Lower lobe of right lung (tissue), 2 donors: ENCODE data around the gene CNPY2. TPM values are rescaled to one million over a fixed set of nuclear protein-coding genes. Genes with fewer than 3 reads are reported as not detected.
"Not testable (repeated sequence)": the region's sequence is repeated elsewhere in the genome, so short reads cannot be mapped to it uniquely, and the experiment has no call there.

Source experiments
- ATAC-seq, 2 donors: fragments of 200-7000 bp; cut with Tn5 transposase; one replicate each; pipeline ENCODE4 v1.9.1; 2020 to 2022; ENCODE audit warnings: mild to moderate bottlenecking in 2 of 2, moderate library complexity in 2 of 2
- DNase-seq: peaks from one replicate; pipeline ENCODE4 v3.0.0-alpha.2; 2020
- H3K27ac ChIP-seq: fragments of 200-600 bp; one replicate; pipeline ENCODE4 v1.8.0; 2022
- H3K27me3 ChIP-seq: fragments of 200-600 bp; one replicate; pipeline ENCODE4 v1.8.0; 2022; ENCODE audit warnings: low read depth
- H3K36me3 ChIP-seq: fragments of 200-600 bp; one replicate; pipeline ENCODE4 v1.8.0; 2022; ENCODE audit warnings: mild to moderate bottlenecking
- H3K4me1 ChIP-seq: fragments of 200-600 bp; one replicate; pipeline ENCODE4 v1.8.0; 2022
- H3K4me3 ChIP-seq: fragments of 200-600 bp; one replicate; pipeline ENCODE4 v1.8.0; 2022; ENCODE audit warnings: mild to moderate bottlenecking
- H3K9me3 ChIP-seq: fragments of 200-600 bp; one replicate; pipeline ENCODE4 v1.8.0; 2022
- CTCF ChIP-seq: fragments of 200-600 bp; IDR thresholded peaks from one replicate; pipeline ENCODE4 v1.8.0; 2022; ENCODE audit warnings: antibody characterized with exemption, mild to moderate bottlenecking
- intact Hi-C: fragments of 100-400 bp; cut with DNase I; formaldehyde crosslinking; loops from one replicate; pipeline ENCODE4 v1.11.0; 2022
- total RNA-seq: library from RNA; stranded (reverse); fragmentation: NEBNext Ultra II Directional; extraction: Animal tissue kit (Norgen Biotek cat#: 25700); gene quantifications from one replicate; pipeline ENCODE4 v1.2.1, GENCODE V29; 2021
- donor health status: DM: no; HTN: yes; CAD: no; lungs with severe emphysema.

The CNPY2 gene
- total RNA-seq, 1 donor from 2014 or later, result 91.5 TPM

- TF ChIP-seq CTCF, result peak; percentile 16
- Histone ChIP-seq H3K4me1 (peaks cover 15% of the 10 kb centered on the region), H3K27ac (no peak overlapping the region), H3K9me3 (no peaks in the 10 kb centered on the region), H3K27me3 (no peaks in the 10 kb centered on the region), H3K36me3 (peaks cover 72% of the 10 kb centered on the region), H3K4me3 (no peak overlapping the region)
- ATAC-seq (no peak), DNase-seq (no peak)
- intact Hi-C loops, result no loop called here
Measured at GRCh38 chr12:56271031-56271430, 44.8 kb downstream of the CNPY2 start.

GRCh38 chr12:56267443-56268071 is 48.2 kb downstream of the CNPY2 start:
- DNase-seq, result no peak

GRCh38 chr12:56266693-56267442 is 48.9 kb downstream of the CNPY2 start, which contains the start of gene COQ10A:
TSS of gene COQ10A (plus strand) at chr12:56266942. CDS start at chr12:56267119, 177 bp downstream.
- H3K4me3 ChIP-seq, result peak within 1 kb of the TSS; percentile 67
- ATAC-seq (peak; percentile 98), DNase-seq (peak; percentile 93)
- peaks cover 30% of the 10 kb centered on the region for H3K36me3 ChIP-seq
- H3K27ac ChIP-seq, result peak within 1 kb of the TSS; percentile 93
- H3K4me1 ChIP-seq, result peaks cover 18% of the 10 kb centered on the region
- no peaks in the 10 kb centered on the region for H3K9me3 ChIP-seq
- peak; percentile 50 for TF ChIP-seq CTCF
- no peaks in the 10 kb centered on the region for H3K27me3 ChIP-seq
- intact Hi-C loops, result no loop called here

More at GRCh38 chr12:56267443-56268071, 48.2 kb downstream of the CNPY2 start:
- intact Hi-C loops, result no loop called here
- Histone ChIP-seq H3K4me1 (peaks cover 18% of the 10 kb centered on the region), H3K27ac (peak overlapping the region; percentile 93), H3K36me3 (peaks cover 37% of the 10 kb centered on the region), H3K9me3 (no peaks in the 10 kb centered on the region), H3K27me3 (no peaks in the 10 kb centered on the region), H3K4me3 (peak overlapping the region; percentile 67)
- TF ChIP-seq CTCF, result no peak
- peak; percentile 19 to 20 for ATAC-seq

- ATAC-seq, result peak in 1 of 2 donors; percentile 2
- H3K9me3 ChIP-seq, DNase-seq, H3K27me3 ChIP-seq, intact Hi-C loops: not testable (repeated sequence)
- peaks cover 24% of the 10 kb centered on the region for H3K36me3 ChIP-seq
- H3K27ac ChIP-seq, result peak overlapping the region; percentile 93
- peak overlapping the region; percentile 67 for H3K4me3 ChIP-seq
- peaks cover 18% of the 10 kb centered on the region for H3K4me1 ChIP-seq
Measured at GRCh38 chr12:56266068-56266692, 49.6 kb downstream of the CNPY2 start.

- DNase-seq, H3K27me3 ChIP-seq, H3K36me3 ChIP-seq, ATAC-seq, H3K9me3 ChIP-seq, intact Hi-C loops, H3K27ac ChIP-seq, H3K4me3 ChIP-seq: not testable (repeated sequence)
- H3K4me1 ChIP-seq, result peaks cover 24% of the 10 kb centered on the region
Measured at GRCh38 chr12:56262955-56263354, 52.8 kb downstream of the CNPY2 start.

- H3K36me3 ChIP-seq, result peaks cover under 1% of the 10 kb centered on the region
- no peak for DNase-seq
- ATAC-seq, result no peak
Measured at GRCh38 chr12:56261503-56262232, 54.1 kb downstream of the CNPY2 start.

More at GRCh38 chr12:56261503-56262232, 54.1 kb downstream of the CNPY2 start:
- TF ChIP-seq CTCF, result no peak
- Histone ChIP-seq H3K4me3 (no peak overlapping the region), H3K27ac (no peak overlapping the region), H3K27me3 (no peaks in the 10 kb centered on the region), H3K9me3 (no peaks in the 10 kb centered on the region), H3K4me1 (peaks cover 26% of the 10 kb centered on the region)
- intact Hi-C loops, result no loop called here
